Measurements from ENCODE around the gene ZKSCAN4.

DNA sequence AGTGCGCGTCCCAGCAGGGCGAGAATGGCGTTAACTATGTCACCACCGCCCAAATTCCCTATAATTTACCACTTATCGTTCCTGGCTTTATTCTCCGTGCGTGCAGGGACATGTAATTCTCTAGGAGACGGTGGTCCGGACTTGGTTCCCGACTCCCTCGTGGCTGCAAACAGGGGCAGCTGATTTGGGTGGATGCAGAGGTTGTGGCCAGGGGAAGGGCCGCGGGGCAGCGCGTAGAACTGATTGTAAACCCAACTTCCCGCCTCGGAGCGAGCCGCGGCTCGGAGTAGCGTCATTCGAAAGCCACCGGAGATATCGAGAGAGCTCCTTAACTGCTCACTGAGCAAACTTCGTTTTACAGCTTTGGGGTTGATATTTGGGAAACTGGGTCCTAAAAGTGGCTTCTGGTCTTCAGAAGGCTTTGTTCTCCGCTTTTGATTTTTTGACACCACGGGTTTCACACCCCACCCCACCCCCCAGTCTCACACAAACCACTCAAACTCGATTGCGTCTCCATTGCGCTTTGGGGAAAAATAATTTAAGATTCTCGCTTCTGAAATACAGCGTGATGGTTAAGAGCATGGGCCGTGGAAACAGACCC is 44.5 kb downstream of the ZKSCAN4 start:
- TF ChIP-seq, protein P1, sequence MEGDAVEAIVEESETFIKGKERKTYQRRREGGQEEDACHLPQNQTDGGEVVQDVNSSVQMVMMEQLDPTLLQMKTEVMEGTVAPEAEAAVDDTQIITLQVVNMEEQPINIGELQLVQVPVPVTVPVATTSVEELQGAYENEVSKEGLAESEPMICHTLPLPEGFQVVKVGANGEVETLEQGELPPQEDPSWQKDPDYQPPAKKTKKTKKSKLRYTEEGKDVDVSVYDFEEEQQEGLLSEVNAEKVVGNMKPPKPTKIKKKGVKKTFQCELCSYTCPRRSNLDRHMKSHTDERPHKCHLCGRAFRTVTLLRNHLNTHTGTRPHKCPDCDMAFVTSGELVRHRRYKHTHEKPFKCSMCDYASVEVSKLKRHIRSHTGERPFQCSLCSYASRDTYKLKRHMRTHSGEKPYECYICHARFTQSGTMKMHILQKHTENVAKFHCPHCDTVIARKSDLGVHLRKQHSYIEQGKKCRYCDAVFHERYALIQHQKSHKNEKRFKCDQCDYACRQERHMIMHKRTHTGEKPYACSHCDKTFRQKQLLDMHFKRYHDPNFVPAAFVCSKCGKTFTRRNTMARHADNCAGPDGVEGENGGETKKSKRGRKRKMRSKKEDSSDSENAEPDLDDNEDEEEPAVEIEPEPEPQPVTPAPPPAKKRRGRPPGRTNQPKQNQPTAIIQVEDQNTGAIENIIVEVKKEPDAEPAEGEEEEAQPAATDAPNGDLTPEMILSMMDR (IDR thresholded peaks at IDR 0.05), result no peak
- TF ChIP-seq NFE2L1 (CRISPR knock-in tag; IDR thresholded peaks at IDR 0.05), result no peak
- no peak for TF ChIP-seq EMX1 (CRISPR knock-in tag; IDR thresholded peaks at IDR 0.05)
- TF ChIP-seq, protein P2, sequence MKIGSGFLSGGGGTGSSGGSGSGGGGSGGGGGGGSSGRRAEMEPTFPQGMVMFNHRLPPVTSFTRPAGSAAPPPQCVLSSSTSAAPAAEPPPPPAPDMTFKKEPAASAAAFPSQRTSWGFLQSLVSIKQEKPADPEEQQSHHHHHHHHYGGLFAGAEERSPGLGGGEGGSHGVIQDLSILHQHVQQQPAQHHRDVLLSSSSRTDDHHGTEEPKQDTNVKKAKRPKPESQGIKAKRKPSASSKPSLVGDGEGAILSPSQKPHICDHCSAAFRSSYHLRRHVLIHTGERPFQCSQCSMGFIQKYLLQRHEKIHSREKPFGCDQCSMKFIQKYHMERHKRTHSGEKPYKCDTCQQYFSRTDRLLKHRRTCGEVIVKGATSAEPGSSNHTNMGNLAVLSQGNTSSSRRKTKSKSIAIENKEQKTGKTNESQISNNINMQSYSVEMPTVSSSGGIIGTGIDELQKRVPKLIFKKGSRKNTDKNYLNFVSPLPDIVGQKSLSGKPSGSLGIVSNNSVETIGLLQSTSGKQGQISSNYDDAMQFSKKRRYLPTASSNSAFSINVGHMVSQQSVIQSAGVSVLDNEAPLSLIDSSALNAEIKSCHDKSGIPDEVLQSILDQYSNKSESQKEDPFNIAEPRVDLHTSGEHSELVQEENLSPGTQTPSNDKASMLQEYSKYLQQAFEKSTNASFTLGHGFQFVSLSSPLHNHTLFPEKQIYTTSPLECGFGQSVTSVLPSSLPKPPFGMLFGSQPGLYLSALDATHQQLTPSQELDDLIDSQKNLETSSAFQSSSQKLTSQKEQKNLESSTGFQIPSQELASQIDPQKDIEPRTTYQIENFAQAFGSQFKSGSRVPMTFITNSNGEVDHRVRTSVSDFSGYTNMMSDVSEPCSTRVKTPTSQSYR (CRISPR knock-in tag; IDR thresholded peaks at IDR 0.05), result no peak
- TF ChIP-seq CREB1 (CRISPR knock-in tag; IDR thresholded peaks at IDR 0.05), result no peak
- TF ChIP-seq, protein P3, sequence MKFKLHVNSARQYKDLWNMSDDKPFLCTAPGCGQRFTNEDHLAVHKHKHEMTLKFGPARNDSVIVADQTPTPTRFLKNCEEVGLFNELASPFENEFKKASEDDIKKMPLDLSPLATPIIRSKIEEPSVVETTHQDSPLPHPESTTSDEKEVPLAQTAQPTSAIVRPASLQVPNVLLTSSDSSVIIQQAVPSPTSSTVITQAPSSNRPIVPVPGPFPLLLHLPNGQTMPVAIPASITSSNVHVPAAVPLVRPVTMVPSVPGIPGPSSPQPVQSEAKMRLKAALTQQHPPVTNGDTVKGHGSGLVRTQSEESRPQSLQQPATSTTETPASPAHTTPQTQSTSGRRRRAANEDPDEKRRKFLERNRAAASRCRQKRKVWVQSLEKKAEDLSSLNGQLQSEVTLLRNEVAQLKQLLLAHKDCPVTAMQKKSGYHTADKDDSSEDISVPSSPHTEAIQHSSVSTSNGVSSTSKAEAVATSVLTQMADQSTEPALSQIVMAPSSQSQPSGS (CRISPR knock-in tag; IDR thresholded peaks at IDR 0.05; ENCODE audit: borderline replicate concordance, low read depth), result no peak
- TF ChIP-seq, protein P4, sequence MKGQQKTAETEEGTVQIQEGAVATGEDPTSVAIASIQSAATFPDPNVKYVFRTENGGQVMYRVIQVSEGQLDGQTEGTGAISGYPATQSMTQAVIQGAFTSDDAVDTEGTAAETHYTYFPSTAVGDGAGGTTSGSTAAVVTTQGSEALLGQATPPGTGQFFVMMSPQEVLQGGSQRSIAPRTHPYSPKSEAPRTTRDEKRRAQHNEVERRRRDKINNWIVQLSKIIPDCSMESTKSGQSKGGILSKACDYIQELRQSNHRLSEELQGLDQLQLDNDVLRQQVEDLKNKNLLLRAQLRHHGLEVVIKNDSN (CRISPR knock-in tag; IDR thresholded peaks at IDR 0.05), result no peak
- no peak for TF ChIP-seq TCF7 (CRISPR knock-in tag; IDR thresholded peaks at IDR 0.05; ENCODE audit: low read depth)
- no peak for TF ChIP-seq ETV6 (CRISPR knock-in tag; IDR thresholded peaks at IDR 0.05)
- TF ChIP-seq, protein P5, sequence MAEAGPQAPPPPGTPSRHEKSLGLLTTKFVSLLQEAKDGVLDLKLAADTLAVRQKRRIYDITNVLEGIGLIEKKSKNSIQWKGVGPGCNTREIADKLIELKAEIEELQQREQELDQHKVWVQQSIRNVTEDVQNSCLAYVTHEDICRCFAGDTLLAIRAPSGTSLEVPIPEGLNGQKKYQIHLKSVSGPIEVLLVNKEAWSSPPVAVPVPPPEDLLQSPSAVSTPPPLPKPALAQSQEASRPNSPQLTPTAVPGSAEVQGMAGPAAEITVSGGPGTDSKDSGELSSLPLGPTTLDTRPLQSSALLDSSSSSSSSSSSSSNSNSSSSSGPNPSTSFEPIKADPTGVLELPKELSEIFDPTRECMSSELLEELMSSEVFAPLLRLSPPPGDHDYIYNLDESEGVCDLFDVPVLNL (CRISPR knock-in tag; IDR thresholded peaks at IDR 0.05; ENCODE audit: borderline replicate concordance, low read depth), result no peak
- TF ChIP-seq, protein P6, sequence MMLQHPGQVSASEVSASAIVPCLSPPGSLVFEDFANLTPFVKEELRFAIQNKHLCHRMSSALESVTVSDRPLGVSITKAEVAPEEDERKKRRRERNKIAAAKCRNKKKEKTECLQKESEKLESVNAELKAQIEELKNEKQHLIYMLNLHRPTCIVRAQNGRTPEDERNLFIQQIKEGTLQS (CRISPR knock-in tag; conservative IDR thresholded peaks at IDR 0.05), result no peak
- TF ChIP-seq, protein P7, sequence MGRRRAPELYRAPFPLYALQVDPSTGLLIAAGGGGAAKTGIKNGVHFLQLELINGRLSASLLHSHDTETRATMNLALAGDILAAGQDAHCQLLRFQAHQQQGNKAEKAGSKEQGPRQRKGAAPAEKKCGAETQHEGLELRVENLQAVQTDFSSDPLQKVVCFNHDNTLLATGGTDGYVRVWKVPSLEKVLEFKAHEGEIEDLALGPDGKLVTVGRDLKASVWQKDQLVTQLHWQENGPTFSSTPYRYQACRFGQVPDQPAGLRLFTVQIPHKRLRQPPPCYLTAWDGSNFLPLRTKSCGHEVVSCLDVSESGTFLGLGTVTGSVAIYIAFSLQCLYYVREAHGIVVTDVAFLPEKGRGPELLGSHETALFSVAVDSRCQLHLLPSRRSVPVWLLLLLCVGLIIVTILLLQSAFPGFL (CRISPR knock-in tag; IDR thresholded peaks at IDR 0.05; ENCODE audit: borderline replicate concordance), result no peak
